HG03469 (cell line): ENCODE data around the gene MARCHF10.

Source experiments
- ATAC-seq: cut with Tn5 transposase; IDR thresholded peaks from one replicate; pipeline ENCODE4 v1.9.1; 2021; ENCODE audit warnings: mild to moderate bottlenecking, moderate library complexity, moderate number of reproducible peaks; ENCODE audit not compliant: unreplicated experiment

The MARCHF10 gene

GRCh38 chr17:62755141-62755851, 52.8 kb downstream of the MARCHF10 start:
- no peak for ATAC-seq

- ATAC-seq: no peak
Measured at GRCh38 chr17:62754631-62755030, 53.5 kb downstream of the MARCHF10 start.

DNA sequence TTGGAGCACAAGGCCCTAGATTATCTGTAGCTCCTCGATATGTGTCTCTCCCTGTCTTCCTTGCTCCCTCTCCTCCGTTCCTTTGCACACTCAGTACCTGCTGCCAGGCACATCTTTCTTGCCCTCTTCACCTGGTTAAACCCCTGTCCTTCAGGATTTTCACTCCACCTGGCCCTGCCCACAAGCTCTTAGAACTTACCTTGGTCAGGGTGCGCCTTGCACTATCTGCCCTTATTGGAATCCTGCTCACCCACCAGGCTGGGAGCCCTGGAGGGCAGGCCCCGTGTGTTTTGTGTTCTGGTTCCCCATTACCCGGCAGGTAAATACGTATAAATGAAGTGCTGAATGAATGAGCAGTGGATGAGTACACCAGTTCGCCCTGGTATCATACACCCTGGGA, 54.6 kb downstream of the MARCHF10 start:
- no peak for ATAC-seq

DNA sequence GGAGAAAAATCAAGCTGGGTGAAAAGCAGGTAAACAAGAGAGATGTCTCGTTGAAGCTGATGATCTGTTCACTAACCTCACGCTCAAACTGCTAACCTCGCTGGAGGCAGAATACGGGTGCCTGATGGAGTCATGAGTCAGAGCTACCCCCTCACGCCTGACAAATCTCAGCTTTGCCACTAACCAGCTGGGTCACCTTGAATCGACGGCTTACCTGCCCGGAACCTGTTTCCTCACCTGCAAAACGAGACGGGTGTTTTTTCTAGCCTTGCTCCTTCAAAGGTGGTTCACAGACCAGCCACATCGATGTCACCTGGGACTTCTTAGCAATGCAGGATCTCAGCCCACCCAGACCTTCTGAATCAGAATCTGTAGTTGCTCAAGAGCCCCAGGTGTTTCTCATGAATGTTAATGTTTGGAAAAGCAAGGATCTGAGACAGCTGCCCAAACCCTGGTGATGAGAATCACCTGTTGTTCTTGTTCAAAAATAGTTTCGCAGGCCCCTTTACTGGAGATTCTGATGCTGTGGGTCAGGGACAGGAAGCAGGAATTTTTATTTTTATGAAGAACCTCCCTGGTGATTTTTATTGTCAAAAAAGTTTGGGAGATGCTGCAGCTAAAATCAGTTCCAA, 56.9 kb downstream of the MARCHF10 start:
- no peak for ATAC-seq

DNA sequence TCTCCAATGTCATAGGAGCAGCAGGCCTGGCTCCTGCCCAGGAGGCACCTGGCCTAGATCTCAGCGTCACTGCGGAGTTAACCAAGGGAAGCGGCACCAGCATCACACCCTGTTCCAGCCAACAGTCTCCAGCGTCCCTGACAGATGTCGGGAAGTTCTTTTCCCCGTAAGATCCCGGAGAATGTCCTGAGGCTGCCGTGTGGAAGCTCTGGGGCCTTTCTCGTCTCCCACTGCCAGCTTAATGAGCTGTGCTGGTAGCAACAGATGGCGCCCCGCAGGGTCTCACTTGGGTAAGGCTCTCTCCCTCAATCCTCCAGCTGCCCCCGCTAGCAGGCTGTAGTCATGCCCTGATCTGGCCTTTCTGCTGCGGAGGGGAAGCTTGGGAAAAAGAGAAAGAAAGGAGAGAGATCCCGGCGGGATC, 57.5 kb downstream of the MARCHF10 start:
- no peak for ATAC-seq

- ATAC-seq: no peak
Measured at GRCh38 chr17:62749926-62750325, 58.2 kb downstream of the MARCHF10 start.

- no peak for ATAC-seq
Measured at GRCh38 chr17:62746941-62747340, 61.2 kb downstream of the MARCHF10 start.

DNA sequence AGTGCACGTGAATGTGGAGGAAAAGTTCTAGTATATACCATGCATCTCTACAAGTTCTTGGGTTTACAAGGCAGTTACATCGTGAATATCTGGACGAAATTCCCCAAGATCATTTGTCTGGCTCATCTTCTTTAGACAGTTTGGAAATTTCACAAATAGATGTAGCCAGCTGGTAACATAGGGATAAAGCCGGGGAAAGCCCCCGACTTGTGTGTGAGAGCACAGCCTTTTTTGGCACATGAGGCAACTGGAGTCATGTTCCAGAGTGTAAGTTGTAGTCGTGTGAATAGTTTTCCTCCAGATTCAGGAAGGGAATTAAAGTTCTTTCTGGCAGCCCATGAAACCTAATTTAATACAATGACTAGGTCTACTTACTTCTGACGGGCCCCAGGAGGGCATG, 62.3 kb downstream of the MARCHF10 start:
- ATAC-seq: no peak

DNA sequence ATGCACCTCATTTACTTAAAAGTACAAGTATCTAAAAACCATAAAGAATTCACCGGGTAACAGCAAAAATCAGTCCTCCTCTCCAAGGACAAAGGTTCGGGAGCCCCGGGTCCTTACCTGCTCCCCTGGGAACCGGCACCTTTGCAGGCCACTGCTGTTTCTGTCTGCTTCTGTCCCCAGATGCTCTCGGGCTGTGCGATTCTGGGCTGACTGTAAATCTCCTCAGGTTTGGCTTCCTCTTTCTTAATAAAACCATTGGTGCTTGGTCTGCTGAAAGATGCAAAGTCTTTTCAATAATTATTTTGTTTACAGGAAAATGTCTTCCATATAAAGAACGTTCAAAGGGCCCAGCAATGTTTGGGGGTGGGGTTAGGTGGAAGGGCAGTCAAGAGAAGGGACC, 63.9 kb downstream of the MARCHF10 start:
- ATAC-seq: no peak

DNA sequence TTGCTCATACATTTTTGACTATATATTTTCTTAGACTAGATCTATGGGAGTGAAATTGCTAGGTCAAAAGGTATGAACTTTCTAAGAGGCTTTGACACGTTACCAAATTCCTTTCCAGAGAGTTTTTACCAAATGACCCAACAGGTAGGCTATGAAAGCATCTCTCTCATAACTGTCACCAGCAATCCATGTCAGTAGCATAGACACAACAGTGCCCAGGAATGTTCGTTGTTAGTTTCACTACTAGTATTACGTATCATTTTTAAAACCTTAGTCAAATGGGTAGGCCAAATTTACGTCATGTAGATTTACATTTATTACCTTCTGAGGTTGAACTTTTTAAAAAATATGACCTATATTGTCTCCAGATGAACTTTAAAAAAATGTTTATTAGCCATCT, 66.8 kb downstream of the MARCHF10 start:
- no peak for ATAC-seq

DNA sequence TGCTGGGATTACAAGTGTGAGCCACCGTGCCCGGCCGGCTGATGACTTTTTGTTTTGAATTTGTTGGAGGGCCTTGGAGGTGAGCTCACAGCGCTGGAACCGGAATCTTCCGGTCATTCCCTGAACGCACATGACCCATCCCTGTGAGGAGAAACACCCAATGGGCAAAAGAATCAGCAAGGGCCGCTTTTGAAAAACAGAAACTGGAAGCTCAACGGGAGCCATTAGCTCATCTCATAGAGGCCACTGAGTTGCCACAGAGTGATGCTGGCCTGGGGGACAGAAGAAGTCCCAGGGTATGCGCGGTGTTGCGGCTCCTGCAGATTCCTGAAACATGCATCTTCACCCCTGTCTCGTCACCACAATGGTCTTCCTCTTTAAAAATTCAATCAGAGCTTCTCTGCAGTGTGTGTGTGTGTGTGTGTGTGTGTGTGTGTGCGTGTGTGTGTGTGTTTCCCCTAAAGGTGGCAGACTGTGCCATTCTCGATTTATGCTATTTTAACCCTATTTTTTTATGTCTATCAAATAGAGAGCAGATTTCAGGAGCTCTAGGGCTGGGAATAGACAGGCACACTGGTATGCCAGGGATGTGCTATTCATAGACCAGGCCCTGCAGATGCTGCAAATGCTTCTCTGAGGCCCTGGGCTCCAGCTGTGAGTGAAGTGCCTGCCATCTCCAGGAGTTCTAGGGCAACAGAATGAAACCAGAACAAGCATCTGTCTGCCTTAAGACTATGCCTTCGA, 68.3 kb downstream of the MARCHF10 start:
- ATAC-seq: no peak

DNA sequence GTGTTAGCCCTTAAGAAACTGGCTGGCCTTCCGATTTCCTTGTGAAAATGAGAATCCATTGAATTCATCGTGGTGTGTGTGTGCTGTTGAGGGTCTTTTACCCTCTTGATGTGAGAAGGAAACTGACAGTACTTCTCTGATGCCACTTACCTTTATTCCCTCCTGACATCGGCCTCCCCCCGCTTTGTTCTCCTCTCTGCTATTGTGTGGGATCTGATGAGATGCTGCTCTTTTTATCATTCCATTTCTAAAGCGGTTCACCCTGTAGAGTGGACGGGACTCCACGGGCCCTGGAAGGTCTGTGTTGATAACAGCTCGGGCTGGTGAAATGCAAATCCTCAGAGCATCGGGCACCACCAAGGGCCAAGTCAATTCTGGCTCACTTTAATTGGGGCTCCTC, 69.8 kb downstream of the MARCHF10 start:
- no peak for ATAC-seq

DNA sequence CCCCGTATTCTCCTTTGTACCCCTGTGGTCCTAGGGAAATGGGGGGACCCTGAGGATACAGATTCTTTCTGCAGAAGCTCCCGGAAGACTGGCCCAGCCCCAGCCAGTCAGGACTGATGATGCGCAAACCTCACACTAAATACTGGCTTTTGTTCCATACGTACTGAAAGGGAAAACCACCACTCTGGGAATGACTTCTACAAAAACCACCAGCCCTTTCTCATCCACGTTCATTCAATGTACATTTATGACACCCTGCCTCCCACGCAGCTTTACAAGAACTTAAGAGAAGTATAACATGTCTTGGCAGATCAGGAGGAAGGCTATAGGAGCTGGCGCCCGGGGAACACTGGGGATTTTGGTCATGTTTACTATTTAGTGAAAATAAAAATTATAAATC, 70.6 kb downstream of the MARCHF10 start:
- no peak for ATAC-seq

DNA sequence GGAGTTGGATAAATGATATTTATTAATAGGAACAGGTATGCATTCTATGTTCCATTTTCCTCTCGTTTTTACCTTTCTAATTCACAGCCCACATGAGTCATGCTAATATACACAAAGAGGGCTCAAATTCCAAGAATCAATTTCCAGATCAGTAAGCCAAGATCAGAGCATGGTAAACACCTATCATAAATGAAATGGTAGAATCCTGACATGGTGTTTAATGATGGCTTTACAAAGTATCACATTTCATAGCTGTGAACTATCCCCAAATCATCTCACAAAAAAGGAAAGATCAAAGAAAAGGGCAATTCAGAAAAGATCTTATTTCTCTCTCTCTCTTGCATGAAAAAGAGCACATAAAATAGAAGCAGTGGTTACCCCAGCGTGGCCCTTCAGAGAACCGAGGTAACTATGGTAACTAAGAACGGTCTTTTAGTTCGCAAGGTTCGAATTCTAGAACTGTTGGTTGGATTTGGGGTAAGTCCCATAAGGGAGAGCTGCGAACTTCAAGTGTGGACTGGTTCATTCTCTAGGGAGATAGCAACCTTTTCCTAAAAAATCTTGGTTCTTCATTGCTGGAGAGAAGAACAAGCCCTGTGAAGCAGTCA, 73.0 kb downstream of the MARCHF10 start:
- no peak for ATAC-seq

- ATAC-seq: no peak
Measured at GRCh38 chr17:62732125-62732524, 76.0 kb downstream of the MARCHF10 start.

- ATAC-seq: no peak
Measured at GRCh38 chr17:62727916-62728672, 80.0 kb downstream of the MARCHF10 start.

- ATAC-seq: no peak
Measured at GRCh38 chr17:62725791-62726249, 82.3 kb downstream of the MARCHF10 start.

DNA sequence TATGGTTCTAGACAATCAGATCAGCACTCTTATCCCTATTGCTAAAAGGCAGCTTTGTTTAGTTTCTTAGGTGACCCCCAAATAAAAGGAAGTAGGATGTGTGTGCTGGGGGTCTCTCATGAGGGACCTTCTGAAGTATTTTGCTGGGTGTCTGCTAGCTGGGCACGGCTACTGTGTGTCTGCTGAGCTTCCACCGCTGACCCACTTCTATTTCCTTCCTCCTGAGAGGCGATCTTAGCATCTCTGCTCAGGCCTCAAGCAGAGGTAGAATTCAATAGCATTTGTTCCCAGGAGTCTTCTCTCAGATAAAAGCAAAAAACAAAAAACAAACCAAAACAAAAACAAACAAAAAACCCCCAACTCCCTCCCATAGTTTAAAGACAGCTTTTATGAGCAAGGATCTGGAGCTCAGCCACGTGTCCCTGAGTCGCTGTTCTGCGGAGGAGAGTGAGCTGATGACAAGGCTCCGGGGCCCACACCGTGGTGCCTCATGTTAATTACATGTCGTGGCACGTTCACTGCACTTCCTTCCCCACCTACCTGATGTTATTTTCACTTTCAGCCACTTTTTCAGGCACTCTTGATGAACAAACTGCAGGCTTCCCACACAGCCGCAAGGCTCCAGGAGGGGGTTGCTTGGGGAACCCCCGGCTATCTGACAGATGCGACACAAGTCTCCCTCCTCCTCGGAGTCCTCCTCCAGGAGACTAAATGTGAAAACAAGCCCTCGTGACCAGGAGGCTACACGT, 83.5 kb downstream of the MARCHF10 start:
- peak; percentile 86 for ATAC-seq

- no peak for ATAC-seq
Measured at GRCh38 chr17:62723842-62724241, 84.3 kb downstream of the MARCHF10 start.

- ATAC-seq: no peak
Measured at GRCh38 chr17:62722625-62723024, 85.5 kb downstream of the MARCHF10 start.
